GM21390 (cell line): ENCODE measurements around the gene MAMLD1.

Experiments used
- ATAC-seq: cut with Tn5 transposase; IDR thresholded peaks from one replicate; pipeline ENCODE4 v1.9.1; 2021; ENCODE audit not compliant: unreplicated experiment

The MAMLD1 gene

DNA sequence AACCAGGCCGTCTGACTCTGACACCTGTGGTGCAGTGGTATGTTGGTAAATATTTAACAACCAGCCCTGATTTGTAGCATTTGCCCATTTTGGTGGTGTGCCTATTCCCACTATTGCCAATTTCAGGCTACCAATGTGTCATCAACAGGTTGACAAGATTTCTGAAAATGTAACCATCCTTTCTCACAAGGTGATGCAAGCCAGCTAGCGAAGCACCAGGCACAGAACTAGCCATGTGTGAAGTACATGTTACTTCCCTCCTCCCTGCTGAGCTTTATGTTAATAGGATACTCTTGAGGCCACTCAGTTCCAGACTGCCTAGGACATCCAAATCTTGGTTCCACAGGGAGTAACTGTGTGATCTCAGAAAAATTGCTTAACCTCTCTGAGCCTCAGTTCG lies 7.2 kb upstream of the MAMLD1 start:
- ATAC-seq, result no peak

DNA sequence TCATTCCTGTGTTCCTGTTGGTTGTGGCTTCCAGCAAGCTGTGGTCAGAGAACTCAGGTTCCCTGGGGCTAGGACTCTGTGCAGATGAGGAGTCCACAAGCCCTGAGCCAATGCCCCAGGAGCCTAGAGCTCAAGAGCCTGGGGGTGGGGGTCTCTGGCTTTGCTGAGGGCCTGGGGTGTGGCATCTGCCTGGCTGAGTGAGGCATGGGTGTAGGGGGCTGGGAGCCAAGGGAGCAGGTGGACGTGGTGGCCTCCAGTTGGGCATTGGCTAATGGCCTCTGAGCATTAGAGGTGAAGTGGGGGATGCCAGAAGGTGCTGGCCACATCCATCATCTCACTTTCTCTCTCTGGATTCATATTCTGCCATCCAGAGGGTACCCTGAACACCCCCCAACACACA lies 5.3 kb upstream of the MAMLD1 start:
- no peak for ATAC-seq

DNA sequence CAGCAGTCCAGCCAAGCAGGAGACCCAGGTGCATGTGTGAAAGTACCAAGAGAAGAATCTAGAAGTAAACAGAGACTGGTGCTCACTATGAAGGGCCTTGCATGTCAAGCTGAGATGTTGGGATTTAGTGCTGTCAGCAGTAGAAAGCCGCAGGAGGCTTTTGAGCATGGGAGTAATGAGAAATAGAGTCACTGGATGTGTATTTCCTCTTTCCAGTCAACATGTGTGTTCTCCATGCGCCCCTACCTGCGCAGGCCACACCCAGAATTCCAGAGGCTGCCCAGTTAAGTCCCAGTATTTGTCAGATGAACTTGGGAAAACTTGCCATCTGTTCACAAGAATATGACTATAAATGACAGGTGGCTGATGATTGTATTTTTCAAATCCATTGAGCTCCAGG lies 4.5 kb upstream of the MAMLD1 start:
- no peak for ATAC-seq

DNA sequence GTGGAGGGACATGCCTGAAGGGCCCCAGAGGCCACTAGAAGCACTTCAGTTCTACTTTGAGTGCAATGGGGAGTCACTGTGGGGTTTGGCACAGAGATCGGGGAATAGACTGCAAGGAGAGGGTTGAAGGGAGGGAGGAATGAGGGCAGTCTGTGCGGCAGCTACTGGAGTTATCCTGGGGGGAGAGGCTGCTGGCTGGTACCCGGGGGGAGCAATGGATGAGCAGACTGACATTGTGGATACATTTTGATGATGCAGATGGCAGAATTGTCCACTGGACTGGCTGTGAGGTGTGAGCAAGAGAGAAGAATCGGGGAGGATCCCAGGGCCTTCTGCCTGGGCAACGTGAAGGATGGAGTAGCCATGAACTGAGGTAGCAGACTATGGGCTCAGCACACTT lies 2.8 kb upstream of the MAMLD1 start:
- ATAC-seq, result no peak

DNA sequence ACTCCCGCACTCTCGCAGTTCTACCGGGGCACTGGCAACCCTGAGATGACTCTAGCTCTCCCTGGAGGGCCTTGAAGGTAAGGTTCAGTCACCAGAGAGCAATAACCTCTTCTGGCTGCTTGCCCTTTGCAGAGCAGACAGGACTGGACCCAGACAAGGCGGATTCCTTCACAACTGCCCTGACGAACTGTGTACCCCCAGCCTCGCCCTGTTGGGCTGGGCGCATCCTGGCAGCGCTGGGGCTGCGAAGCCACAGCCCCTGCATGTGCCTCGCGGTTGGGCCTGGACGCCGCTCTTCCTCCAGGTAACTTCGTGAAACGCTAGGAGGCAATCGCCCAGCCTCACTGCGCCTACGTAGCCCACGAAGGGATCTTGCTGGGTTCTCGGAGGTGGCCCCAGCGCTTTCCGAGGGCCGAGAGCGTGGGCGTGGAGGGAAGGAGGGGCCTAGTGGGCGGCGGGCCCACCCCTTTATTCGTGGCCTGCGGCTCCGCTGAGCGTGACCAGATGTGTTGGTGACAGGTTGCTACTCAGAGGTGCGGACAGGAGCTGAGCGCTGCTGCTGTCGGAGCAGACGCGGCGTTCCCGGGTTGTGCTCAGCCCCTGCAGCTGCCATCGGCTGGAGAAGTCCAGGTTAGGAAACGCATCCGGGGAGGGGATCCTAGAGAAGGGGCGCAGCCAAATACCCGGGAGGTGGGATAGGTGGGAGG lies 1.9 kb upstream of the MAMLD1 start:
- no peak for ATAC-seq

DNA sequence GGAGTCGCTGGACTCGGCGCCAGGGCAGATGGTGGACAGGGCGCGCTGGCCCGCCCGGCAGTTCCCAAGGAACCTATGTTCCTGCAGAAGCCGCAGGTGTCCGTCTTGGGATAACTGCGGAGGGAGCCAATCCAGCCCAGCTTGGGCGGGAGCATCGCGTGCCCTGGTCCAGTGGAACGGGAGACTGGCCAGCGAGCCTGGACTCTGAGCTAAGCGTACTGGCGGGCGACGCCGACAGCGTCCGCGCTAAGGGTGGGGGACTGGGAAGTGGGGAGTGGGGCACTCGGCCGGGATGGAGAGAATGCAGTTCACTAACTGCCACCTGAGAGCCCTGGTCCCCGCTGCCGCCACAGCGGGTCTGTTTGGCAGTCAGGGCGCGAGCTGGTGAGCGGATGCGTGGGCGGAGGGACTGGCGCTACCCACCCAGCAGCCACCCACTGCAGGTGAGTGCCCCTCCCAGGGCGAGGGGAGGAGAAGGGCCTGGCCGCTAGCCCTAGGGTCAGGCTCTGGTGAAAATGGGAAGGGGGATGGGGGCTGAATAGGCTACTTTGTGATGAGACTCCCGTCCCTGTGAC lies 1.3 kb upstream of the MAMLD1 start:
- ATAC-seq, result no peak

DNA sequence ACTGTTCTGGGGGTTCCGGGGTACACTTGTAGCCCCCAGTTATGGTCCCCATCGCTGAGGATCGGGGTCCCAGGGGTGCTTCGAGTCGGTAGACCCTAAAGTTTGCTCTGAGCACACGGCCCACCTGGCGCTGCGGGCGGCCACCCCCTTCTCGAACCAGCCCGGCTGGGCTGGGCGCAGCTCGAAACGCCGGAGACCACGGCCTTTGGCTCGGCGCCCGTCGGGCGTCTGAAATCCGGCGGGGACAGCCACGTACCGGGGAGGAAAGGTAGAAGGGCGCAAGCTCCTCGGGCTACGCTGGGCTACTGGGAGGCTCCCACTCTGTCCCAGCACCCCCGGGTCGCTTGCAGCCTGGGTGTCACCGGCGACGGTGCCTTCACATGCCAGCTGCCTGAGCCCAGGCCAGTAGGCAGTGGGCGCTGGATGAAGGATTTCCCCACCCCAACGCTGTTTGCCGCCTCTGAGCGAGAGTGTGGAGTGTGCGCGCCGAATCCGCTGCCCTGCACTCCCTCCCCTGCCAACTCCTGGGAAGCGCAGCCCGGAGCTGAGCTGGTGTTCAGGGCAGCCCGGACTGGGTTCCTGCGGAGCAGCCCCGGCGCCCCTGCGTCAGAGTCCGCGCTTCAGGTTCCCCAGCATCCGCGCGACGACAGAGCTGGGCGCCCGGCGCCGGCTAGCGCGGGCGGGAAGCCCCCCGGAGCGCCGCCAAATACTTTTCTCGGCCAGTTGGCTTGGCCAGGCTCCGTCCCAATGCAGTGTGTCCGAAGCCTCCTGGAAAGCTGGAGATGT lies 637 bp downstream of the MAMLD1 start:
- ATAC-seq, result no peak

DNA sequence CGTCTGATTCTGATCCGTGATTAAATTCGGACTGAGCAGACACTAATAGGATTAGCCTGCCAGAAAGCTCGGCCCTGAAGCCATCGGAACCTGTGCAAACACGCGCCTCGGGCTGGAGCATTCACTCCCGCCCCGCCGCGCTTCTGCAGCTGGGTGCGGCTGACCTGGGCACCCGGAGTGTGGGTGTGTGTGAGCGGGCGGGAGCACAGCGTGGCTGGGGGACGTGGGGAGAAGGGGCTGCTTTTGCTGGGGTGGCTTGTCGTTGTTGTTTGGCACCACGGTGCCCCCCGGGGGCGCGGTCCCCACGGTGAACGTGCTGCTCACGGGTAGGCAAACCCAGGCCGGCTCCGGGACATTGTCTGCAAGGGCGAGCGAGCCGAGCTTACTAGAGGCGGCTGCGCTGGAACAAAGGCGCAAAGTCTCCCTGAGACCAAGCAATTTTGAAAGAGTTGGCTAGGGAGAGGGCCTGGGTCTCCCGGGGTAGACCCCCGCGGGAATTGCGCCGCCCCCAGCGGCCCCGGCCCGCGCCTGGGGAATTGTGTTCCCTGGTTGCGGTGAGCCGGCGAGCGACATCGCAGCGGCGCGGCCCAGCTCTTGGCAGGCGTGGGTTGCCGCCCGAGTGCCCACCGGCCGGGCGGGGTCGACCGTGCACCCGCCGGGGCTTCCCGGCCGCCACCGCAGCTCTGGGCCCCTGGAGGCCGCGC lies 1.4 kb downstream of the MAMLD1 start:
- ATAC-seq, result no peak

DNA sequence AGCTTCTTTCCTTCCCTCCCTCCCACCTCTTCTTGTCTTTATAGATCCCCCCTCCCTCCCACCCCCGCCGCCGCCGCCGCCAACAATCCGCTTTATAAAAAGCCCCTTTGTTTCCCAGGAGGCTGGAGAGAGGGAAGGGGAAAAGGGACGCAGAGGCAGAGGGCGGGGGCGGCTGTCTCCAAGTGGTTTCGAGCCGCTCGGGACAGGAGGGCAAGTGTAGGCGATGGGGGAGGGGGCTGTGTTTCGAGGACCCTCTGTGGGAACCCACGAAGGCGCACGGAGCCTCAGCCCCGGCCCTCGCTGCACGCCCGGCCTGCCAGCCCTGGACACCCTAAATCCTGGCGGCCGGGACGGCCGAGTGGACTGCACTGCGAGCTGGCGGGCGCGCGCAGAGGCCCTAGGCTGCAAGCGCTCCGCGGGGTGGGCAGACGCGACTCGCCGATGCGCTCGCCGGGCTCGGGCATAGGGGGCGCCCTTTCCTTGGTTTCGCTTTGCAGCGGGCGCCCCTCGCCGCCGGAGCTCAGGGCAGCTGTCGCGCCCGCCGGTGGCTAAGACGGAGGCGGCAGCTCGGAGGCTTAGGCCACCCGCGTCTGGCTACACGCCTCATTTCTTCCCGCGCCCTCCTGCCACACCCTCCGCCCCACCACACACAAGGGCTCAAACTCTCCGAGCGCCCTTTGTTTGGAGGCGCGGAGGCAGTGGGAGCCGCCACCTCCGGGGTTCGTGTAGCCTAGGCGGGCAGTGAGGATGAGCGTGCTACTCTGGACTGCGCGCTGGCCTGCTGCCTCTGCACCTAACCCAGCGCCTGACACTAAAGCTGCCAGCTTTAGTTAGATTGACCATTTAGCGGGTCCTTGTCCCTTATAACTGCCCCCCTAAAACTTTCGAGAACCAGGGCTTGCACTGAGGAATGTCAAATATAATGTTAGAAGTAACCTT lies 2.2 kb downstream of the MAMLD1 start:
- ATAC-seq, result no peak

DNA sequence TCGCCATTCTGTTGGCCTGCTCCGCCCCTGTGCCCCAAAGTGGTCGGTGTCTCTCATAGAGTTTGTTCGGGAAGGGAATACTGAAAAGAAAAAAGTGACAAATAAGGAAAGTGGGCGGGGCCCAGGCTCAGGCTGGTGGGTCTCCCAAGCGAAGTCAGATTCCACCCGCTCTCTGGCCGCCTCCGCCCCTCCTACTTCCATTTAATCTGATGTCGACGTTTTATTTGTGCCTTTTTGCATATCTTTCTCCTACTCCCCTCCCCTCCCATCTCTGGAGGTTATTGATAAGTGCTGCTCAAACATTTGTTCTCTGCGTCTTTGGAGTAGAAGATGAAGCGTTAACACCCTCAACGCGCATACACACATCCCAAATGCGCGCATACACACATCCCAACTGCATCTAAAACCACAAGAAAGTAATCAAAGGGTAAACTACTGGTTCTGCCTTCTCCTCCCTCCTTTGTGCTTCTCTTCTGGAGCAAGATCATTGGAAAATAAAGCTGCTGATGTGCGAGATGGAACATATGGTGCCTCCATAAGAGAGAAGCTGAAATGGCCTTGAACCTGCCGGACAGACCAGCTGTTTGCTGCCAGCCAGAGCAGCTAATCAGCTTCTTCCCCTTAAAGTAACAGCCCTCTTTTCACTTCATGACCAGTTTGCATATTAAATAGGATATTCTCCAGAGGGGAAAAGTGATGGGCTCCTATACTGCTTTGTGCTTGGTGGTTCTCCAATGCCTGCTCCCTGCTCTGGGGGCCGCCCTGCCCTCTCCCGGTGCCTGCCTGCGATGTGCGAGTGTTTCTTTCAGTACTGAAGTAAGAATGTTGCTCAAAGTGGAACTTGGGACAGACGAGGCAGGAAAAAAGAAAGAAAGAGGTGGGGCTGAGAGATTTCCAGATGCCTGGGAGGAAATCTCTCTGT lies 3.1 kb downstream of the MAMLD1 start:
- no peak for ATAC-seq

DNA sequence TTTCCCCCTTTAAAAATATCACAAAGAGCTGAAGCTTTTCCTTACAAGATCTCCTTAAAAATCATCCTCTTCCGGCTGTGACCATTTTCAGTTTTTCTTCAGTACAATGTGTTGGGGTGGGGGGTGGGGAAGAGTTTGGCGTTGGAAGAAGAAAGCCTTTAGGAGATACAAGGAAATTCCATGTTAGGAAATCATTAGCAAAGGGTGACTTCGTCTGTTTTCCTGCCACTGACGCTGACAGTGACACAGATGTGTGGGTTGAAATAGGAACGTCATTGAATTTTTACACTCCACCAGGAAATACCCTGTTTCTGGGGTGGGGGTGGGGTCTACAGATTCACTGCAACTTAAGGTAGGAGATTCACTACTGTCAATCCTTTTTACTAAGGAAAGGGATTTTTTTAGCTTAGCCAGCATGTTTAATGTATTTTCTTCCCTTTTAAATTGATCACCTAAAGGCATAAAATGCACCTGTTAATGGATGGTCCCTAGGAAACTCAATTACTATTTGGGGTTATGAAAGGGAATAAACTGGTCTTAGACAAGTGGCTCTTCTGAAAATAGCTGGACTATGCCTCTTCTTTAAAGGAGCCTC lies 3.9 kb downstream of the MAMLD1 start:
- no peak for ATAC-seq

DNA sequence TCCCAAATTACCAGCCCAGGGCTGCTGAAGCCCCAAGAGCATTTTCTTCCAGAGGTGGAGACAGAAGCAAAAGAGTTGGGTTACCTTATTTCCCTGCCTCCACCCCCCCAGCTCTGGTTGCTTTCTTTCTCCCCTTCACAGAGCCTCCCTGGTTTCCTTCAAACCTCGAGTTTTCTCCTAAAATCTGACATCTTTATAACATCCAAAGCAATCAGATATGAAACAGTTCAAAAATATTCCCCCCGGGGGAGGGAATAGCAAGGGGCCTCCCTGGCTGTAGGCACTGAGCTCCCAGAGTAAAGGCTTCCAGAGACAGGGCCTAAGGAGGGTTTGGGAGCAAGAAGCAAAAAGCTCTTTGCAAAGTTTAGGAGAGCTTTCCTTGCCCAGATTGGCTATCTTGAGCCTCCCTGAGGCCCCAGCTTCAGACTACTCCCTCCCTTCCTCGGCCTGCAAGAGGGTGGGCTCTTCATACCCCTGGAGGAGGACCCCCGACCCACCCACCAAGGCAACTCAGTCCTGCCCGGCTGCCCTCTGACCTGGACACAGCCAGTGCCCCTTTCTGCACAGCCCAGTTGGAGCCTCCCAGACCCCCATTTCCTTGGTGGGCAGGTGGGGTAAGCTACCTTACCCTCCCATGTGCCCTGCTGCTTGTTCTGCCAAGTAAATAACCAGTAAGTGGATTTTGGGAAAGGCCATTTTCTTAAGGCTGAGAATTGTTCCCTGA lies 7.6 kb downstream of the MAMLD1 start:
- ATAC-seq, result no peak

DNA sequence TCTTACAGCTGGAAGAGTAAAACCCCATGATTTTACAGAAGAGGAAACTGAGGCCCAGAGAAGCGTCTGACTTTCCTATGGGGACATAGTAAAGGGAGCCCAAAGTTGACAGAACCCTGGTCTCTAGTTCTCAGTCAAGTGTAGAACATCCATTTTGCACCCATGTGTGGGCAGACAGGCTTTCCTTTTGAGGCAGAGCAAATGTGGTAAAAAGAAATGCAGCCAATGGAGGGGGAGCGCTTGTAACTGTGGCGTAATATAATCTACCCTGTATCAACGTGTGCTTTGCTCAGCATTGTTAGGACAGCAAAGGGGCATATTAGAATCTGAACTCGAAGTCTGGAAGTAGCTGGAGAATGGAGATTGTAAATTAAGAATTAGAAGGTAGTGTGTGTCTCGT lies 8.8 kb downstream of the MAMLD1 start:
- ATAC-seq, result no peak

DNA sequence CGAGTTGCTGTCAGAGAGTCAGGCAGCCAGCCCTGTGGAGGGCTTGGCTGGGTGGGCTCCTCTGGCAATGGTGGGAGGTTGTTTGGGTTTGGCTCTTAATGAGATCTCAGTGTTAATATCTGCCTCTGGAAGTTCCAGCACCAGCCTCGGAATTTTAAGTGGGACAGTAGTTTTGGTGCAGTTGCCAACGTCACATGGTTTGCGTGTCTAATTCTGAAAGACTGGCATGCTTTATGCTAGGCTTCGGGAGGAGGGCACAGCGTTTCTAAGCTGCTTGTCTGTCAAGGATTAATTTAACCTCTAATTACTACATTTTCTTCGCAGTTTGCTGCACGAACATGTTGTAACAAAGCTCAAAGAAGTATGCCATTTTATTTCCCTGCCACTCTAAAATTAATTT lies 9.2 kb downstream of the MAMLD1 start:
- ATAC-seq, result no peak

DNA sequence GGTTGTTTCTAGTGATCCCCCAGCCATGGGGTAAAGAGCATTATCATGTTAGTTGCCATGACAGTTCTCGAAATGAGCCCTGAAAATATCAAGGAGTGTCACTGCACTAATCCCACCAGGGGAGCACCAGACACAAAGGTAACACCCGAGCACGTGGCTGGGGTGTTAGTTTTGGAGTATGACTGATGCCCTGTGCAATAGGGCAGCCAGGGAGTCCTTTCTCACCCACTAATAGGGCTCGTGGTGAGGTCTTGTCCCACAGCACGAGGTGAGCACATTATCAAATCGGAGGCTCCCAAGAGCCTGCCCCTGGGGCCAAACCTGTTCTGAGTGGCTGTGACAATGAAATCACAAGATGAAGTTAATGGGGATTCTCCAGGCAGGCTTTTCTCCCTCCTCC lies 9.6 kb downstream of the MAMLD1 start:
- no peak for ATAC-seq

DNA sequence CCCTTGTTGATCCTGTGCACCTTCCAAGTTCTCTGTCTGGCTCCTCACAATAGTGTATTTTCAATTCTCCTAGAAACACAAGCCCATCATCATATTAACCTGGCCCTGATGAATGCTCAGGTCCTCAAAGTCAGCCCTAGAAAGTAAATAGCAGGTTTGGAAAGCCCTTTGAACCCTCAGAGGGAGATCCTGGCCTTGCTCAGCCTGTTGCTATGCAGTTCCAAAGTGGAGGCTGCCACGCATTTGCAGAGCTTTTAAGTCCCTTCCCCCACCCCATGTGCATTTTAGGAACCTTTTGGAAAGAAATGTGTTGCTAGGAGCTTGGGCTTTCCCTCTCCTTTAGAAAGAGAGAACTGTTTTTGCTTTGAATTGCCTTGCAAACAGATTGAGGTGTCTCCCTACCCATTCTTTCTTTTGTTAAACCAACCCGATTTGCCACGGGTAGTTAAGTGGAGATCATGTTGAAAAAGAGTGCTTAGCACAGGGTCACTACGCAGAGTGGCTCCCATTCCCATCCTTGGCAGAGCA lies 12.2 kb downstream of the MAMLD1 start:
- ATAC-seq, result no peak

DNA sequence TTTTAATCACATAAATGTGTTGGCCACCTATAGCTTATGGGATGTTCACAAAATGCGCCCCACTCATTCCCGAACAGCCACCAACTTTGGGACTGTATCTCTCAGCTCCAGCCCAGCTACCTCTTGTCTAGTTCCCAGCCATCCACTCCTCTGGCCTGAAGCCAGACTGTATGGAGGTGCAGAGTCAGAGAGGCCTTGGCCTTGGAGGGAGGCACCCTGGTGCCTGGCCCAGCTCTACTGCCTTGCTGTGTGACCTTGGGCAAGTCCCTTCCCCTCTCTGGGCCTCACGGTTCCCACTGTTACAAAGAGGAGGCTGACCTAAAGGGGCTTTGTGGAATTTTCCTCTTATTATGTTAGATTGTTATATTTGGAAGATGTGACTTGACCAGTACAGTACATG lies 13.9 kb downstream of the MAMLD1 start:
- no peak for ATAC-seq

DNA sequence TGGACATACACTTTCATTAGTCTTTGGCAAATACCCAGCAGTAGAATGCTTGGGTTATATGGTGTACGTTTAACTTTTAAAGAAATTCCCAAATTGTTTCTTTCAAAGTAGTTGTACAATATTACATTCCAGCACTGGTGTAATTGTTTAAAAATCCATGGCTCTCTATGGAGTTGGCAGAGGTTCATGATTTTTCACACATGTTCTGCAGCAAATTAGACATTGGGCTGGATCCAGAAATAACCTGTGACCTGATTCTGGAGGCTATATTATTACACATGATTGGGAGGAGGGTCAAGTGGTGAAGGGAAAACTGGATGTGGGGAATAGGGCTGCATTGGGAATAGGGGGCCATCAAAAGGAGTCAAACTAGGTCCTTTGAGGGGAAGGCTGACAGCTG lies 41.9 kb downstream of the MAMLD1 start:
- ATAC-seq, result no peak
